KOPT-K1 (cell line): ENCODE measurements around the gene AUTS2.

ENCODE experiments used
- H3K27ac ChIP-seq: fragments of 200-600 bp; sonication (generic); 2 replicates; pipeline ENCODE4 v1.5.1; 2016; ENCODE audit warnings: antibody characterized with exemption, mild to moderate bottlenecking, low read depth, low read length; ENCODE audit not compliant: poor library complexity, severe bottlenecking
- H3K36me3 ChIP-seq: fragments of 200-600 bp; sonication (generic); 2 replicates; pipeline ENCODE4 v1.5.1; 2017; ENCODE audit warnings: antibody characterized with exemption, mild to moderate bottlenecking, low read length, moderate library complexity; ENCODE audit not compliant: insufficient read depth
- H3K9me3 ChIP-seq: fragments of 200-600 bp; sonication (generic); 2 replicates; pipeline ENCODE4 v1.5.1; 2017; ENCODE audit warnings: antibody characterized with exemption, low read length, mild to moderate bottlenecking; ENCODE audit not compliant: insufficient read depth, poor library complexity, severe bottlenecking

AUTS2 gene

DNA sequence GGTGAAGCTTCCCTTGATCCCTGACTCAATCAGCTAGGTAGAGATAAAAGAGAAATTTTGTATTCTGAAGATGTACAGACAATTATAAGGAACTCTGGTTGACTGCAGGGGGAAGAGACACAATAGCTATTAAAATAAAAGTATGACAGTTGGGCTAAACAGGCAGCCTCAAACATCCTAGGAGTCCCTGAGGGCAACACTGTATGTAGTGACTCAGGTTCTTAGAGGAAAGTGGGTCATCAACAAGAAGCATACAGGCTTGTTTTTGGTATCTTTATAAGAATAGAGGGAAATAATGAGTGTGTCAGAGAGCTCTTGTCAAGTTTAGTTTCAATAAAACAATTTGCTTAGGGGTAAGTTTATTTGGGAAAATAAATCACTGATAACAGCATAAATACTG lies 150.3 kb downstream of the AUTS2 start:
- no peaks in the 10 kb centered on the region for H3K36me3 ChIP-seq
- no peak overlapping the region for H3K27ac ChIP-seq
- no peaks in the 10 kb centered on the region for H3K9me3 ChIP-seq

DNA sequence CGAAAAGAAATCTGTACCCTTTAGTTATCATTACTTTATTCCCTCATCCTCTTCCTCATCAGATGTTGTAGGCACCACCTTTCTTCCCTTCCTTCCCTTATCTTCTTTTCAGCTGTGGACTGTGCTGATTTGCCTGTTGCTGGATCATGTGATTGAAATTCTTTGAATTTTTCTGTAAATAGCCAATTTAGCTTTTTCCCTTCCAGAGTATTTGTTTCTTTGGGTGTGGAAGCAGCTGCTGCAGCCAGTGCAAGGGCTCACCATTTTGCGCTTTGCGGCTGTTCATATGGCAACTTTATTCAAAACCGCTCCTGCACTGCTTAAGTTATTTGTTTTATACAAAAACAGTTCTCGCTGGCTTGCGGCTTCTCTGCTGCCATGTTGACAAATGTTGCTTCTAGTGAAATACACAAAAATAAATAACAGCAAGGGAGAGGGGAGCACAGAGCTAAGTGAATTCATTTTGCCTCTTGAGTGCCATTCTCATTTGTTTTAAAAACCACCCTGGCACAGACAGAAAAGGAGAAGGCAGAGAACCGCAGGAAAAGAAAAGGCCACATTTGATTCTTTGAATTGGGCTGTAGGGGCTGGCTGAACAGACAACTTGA lies 151.2 kb downstream of the AUTS2 start:
- Histone ChIP-seq H3K36me3 (no peaks in the 10 kb centered on the region), H3K9me3 (no peaks in the 10 kb centered on the region), H3K27ac (no peak overlapping the region)

DNA sequence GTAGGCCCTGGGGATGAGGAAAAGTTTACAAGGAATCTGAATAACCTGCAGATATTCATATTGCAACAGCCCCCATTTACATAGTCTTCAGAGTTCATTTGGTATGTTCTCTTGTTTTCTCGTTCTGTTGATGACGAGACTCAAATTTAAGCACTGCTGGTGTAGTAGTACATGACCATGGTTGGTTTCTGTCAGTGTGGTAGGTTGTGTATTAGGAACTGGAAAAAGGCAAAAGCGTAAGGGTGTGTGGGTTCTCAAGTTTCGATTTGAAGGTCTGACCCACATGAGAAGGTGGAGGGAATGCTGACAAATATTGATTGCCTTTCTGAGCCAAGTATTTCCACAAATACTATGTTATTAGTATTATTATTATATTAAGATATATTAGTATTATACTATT lies 151.7 kb downstream of the AUTS2 start:
- H3K27ac ChIP-seq, result no peak overlapping the region
- H3K36me3 ChIP-seq, result no peaks in the 10 kb centered on the region

DNA sequence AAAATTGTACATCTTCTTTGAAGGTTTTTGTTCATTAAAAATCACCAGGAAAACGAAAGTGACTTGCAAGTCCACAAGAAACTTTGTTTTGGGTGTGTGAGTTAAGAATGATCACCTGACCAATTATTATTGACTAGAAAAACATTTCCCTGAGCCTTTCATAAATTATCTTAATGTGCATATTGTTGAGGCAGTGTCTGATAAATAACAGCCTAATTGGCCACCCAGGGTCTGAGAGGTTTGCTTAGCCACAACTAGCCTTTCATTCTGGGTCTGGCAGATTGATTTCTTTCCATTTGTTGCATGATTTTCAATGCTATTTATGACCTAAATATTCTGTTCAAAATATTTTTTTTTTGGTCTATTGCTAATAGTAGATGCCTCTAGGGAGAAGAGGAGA lies 152.8 kb downstream of the AUTS2 start:
- H3K36me3 ChIP-seq, result no peaks in the 10 kb centered on the region
- no peaks in the 10 kb centered on the region for H3K9me3 ChIP-seq
- H3K27ac ChIP-seq, result no peak overlapping the region

More for the DNA sequence above, 151.7 kb downstream of the AUTS2 start:
- no peaks in the 10 kb centered on the region for H3K9me3 ChIP-seq

DNA sequence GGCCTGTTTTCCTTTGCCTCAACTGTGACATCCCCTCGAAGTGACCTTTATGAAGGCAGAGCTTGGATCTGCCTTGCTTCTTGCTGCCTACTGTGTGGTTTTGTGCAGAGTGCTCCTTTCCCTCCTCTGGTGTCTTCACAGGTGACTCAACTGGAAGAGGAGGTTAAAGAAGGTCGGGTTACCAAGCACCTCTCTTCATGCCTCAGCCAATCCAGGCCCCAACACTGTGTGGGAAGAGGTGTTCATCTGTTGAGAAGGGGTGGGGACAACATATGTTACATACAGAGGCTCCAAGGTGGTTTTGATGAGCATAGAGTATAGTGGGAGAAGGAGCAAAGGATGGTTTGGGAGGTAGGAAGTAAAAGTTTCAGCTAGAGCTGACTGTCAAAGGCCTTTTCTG lies 155.7 kb downstream of the AUTS2 start:
- no peaks in the 10 kb centered on the region for H3K36me3 ChIP-seq
- H3K27ac ChIP-seq, result no peak overlapping the region
- H3K9me3 ChIP-seq, result no peaks in the 10 kb centered on the region

DNA sequence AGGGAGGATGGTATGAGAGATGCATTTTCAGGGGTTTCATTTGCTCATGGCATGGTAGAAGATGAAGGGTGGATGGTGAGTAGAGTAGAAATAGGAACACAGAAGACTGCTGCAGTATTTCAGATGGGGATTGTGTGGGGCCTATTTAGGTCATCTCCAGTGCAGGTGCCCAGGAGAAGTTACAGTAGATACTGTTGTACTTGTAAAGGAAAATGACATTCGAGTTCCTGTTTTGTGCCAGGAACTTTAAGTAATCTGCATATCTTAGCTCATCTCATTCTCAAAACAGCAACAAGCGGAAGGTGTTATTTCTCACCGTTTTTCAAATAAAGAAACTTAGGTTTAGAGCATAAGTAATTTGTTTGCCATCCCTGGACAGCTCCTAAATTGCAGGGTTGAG lies 156.2 kb downstream of the AUTS2 start:
- H3K9me3 ChIP-seq, result no peaks in the 10 kb centered on the region
- no peak overlapping the region for H3K27ac ChIP-seq
- no peaks in the 10 kb centered on the region for H3K36me3 ChIP-seq

DNA sequence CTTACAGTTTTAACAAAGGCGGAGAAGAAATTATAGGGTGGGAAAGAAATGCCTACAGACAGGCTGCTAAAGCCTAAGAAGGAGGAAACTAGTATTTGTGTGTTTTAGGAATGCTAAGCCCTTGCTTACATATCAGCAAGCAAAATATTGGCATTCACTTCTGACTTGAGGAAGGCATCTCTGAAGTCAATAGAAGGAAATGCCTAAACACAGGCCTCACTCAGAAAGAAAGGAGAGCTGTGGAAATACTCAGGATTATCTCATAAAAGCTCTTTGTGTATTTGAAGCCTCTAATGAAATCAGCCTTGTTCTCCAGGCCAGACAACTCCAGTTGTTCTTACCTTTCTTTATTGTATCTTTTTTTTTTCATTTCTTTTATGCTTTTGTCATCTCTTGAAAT lies 158.0 kb downstream of the AUTS2 start:
- Histone ChIP-seq H3K27ac (no peak overlapping the region), H3K9me3 (no peaks in the 10 kb centered on the region)

DNA sequence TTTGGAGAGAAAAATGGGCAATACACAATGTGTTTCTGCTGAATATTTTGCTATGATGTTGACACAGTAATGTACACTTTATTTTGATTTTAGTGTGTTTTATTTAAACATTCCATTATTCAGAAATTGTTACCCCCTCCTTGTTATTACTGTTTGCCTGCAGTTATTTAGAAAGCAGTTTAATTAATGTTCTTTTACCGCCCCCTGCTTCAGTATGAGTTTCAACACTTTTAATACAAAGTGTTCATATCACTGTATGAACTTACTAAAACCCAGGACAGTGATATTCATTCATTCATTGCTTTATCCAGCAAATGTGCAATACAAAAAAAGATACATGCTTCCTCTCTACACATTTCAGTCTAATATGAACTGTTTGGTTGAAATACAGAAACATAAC lies 159.3 kb downstream of the AUTS2 start:
- Histone ChIP-seq H3K9me3 (no peaks in the 10 kb centered on the region), H3K27ac (no peak overlapping the region), H3K36me3 (no peaks in the 10 kb centered on the region)

More for the DNA sequence above, 158.0 kb downstream of the AUTS2 start:
- no peaks in the 10 kb centered on the region for H3K36me3 ChIP-seq

DNA sequence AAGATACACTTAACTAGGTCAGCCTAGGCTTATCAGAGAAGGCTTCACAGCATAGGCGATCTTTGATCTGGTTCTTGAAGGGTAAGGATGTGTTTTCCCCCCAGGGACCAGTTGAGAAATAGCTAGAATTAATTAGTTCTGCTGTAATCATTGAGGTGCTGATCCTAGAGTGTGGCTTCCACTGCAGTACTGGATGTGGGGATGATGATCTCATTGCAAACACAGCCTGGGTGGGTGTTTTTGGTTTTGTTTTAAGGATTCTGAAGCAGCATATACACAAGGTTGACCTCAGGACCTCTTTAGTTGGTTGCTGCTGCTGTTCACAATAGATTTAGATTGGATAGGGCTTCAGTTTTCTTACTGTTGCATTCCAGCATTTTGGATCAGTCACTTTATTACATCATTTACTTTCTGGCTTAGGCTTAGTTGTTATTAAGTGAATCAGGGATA lies 159.7 kb downstream of the AUTS2 start:
- no peaks in the 10 kb centered on the region for H3K36me3 ChIP-seq
- H3K27ac ChIP-seq, result no peak overlapping the region
- no peaks in the 10 kb centered on the region for H3K9me3 ChIP-seq

DNA sequence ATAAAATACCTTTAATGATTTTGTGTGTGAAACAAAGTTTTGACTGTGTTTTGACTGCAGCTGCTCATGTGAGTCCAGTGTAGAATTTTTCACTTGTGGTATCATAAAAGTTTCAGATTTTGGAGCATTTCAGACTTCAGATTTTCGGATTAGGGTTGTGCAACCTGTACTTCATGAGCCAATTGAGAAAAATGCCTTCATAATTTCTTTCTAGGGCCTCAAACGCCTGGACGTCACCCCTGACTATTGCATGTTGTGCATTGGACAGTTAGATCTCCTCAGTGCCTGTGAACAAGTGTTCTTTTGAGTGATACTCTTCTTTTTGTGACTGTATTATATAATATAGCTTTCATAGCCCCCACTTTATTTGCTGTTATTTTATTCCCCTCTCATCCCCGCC lies 161.1 kb downstream of the AUTS2 start:
- Histone ChIP-seq H3K36me3 (no peaks in the 10 kb centered on the region), H3K27ac (no peak overlapping the region), H3K9me3 (no peaks in the 10 kb centered on the region)

DNA sequence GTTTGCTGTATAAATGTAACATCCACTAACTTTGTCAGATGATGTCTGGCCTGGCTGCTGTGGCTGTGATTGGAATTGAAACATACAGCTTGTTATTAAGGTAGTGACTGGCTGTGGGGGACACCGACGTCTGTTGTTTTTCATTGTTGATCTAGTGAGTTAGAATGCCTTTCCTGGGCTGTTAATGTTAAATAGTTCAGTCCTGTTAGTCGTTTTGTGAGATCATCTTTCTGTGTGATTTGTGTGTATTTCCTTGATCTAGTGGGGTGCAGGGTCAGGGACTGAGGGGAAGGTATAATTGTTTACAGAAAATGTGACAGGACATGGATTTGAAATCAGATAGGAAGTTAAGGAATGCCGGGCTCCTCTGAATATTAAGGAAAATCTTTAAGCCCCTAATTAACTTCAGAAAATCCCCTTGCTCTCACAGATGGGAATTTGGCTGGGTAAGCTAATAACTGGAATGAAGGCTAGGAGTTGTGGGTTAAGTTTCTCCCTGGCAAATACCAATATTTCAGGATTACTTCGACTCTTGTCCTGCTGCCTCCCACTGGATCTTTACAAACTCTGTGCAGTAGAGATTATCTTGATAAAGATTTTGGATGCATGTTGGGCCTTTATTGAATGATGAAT lies 163.1 kb downstream of the AUTS2 start:
- Histone ChIP-seq H3K27ac (no peak overlapping the region), H3K9me3 (no peaks in the 10 kb centered on the region), H3K36me3 (no peaks in the 10 kb centered on the region)

DNA sequence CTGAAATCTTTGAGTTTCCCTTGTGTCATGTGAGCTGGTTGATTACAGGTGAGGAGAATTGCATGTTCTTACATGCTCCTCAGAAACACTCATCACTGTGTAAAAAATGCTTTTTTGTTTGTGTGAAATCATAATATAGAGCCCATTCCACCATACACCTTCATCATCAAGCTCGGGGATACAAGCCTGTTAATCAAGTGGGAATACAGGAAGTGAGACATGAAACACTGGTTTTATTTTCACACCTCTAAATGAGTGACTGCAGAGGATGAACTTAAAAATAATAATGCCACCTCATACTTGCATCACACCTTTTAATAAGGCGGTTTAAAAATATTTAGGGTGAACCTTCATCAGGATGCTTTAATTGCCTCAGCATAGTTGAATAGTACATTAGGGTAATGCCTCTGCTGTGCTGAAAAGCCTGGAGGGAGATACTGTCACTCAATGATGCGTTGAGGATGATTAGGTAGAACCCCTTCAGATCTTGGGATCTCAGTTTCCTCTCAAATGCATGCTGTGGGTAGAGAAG lies 164.6 kb downstream of the AUTS2 start:
- Histone ChIP-seq H3K27ac (no peak overlapping the region), H3K9me3 (no peaks in the 10 kb centered on the region), H3K36me3 (no peaks in the 10 kb centered on the region)

DNA sequence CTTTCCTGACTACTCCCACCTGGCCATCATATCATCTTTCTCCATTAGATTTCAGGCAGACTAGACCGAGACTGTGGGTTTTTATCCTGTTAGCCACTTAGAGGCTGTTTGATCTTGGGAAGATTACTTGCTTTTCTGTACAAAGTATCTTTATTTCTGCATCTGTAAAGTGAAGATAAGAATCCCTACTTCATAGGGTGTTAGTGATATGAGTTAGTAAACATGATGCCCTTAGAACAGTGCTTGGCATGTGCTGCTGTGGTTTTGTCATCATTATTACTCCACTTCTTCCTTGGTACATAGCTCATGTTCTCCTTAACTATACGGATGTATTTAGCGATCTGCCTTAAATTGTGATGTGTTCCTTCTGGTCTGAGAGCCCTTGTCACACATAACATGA lies 165.2 kb downstream of the AUTS2 start:
- Histone ChIP-seq H3K9me3 (no peaks in the 10 kb centered on the region), H3K36me3 (no peaks in the 10 kb centered on the region), H3K27ac (no peak overlapping the region)

DNA sequence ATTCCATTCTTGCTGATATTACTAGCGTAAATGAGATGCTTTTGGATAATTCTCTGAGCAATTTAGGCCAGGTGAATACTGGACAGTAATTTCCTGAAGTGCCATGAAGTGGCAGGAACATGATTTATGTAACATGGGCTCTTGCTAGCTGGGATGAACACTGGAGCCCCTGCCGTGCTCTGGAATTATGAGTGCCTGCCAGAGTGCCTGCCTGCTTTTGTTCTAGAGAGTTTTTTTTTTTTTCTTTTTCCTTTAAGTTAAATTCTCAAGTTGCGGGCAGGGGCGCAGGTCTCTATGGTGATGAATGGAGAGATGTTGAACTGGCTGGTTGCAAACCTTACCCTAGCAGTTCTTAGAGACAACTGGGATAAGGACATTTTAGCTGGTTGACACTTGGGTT lies 165.9 kb downstream of the AUTS2 start:
- Histone ChIP-seq H3K36me3 (no peaks in the 10 kb centered on the region), H3K27ac (no peak overlapping the region), H3K9me3 (no peaks in the 10 kb centered on the region)

DNA sequence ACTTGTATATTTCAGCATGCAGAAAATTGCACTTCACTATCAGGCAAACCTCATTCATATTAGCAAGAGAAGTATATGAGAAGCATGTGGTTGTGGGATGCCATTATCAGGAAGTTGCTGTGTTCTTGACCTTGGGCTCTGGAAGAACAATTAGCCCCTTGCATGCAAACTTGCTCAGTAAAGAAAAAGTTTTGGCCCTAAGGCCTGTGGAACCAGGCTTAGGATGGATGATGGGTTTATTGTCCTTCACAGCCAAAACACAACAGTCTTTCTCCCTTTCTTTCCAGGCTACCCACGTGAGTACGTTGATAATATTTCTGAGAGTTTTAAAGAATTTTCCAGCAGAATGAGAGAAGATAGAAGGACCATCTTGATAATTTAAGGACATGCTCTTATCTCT lies 166.4 kb downstream of the AUTS2 start:
- H3K36me3 ChIP-seq, result no peaks in the 10 kb centered on the region
- no peaks in the 10 kb centered on the region for H3K9me3 ChIP-seq
- no peak overlapping the region for H3K27ac ChIP-seq

DNA sequence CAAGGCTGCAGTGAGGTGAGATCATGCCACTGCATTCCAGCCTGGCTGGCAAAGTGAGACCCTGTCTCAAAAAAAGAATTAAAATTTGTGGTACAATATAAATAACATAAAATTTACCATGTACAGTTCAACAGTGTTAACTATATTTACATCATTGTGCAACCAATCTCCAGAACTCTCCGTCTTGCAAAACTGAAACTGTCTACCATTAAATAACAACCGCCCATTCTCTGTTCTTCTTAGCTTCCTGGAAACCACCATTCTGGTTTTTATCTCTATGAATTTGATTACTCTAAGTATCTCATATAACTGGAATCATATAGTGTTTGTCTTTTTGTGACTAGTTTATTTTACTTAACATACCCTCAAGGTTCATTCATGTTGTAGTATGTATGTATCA lies 167.6 kb downstream of the AUTS2 start:
- H3K36me3 ChIP-seq, result no peaks in the 10 kb centered on the region
- no peak overlapping the region for H3K27ac ChIP-seq
- no peaks in the 10 kb centered on the region for H3K9me3 ChIP-seq
